GM18861 (cell line): ENCODE data around the gene AVL9.
"Not testable (repeated sequence)": the region's sequence is repeated elsewhere in the genome, so short reads cannot be mapped to it uniquely, and the experiment has no call there.

ENCODE experiments used
- ATAC-seq: cut with Tn5 transposase; IDR thresholded peaks from one replicate; pipeline ENCODE4 v1.9.1; 2021; ENCODE audit not compliant: unreplicated experiment

AVL9 gene

DNA sequence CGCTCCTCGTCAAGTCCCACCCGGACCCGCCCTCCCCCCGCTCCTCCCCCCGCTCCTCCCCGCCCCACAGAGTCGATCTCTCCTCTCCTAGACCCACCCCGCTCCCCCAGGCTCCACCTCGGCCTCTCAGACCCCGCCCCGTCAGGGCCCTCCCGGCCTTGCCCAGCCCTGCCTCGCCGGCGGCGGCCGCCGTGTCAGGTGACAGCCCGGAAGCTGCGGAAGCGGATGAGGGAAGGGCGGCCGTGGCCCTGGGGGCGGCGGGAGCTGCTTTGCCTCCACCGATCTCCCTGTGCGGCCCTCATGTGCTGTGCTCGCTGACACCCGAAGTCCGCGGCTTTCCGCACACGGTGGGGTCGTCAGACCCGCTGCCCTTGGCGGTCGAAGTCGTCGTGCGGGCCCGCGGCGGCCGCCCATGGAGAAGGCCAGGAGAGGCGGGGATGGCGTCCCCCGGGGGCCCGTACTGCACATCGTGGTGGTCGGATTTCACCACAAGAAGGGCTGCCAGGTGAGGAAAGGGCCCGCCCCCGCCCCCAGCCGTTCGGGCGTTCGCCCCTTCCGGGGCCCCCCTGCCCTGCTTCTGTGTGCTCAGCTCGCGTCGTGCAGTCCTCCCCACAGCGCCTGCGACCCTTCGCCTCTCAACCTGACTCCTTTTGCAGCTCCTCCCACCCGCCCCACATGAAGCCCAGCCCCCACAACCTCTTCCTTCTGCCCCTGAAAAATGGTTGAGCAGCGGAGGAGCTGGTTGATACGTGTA is at the start of gene AVL9:
TSS of gene AVL9 (plus strand) at position 192 of the 754 bp plus-strand sequence. CDS start at position 413, 221 bp downstream.
- ATAC-seq: peak; percentile 90

DNA sequence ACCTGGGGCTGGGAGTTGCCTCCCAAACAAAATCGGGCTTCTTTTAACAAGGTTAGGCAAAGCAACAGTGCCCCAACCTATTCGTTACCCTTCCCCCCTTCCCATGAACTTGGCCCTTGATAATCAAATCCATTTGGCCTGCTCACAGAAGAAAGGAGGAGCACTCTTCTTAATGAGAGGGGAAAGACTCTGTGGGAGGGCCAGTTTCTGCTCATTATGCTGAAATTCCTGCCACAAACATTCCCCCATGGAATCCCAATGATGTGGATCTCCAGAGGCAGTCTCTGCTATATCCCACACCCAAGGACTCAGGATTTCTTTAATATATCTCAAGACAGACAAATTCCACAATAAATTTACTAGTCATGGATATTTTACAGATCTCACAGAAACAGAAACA is 48.1 kb upstream of the AVL9 start:
- ATAC-seq: no peak

DNA sequence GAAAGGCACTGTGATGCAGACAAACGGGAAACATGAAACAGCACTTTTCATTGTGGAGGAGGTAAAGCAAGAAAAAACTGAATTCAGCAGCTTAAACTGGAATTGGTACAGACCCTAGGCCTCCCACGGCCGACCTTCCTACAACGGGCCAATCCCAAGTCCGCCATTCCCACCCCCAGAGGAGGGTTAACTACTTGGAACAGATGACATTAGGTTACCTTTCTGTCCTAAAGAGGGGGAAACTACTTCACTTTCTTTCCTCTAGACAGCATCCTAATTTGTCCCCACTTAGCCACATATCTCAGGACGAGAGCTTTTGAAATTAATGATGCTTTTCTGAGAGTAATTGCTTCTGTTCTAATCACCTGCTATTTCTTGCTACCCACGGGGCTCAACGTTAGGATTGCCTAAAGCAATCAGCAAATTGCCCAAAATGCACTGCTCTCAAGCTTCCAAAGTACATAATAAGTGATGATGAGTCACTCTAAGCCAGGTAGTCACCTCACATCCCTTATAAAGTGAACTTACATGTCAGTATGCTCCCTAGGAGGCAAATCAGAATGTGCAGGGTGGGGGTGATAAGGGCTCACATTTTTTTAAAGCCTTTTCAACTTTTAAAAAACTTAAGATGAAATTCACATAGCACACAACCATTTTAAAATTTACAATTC is 41.8 kb upstream of the AVL9 start:
- ATAC-seq: no peak

DNA sequence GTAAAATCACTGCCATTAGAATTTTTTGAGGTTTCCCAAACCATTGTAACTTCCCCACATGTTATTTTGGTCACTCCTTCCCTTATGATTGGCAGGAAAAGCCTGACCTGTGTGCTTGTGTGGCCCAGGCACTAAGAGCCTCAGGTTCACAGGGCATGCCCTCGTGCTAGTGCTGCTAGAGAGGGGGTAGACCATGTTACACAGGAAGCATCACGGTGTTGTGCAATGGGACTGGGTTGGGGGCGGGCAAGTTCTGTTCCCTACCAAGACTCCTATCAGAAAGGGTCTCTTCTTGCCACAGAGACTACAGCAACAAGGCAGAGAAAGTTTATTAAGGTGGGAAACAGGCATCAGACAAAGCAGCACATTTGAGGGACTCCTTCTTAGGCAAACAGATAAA is 37.3 kb upstream of the AVL9 start:
- ATAC-seq: no peak

DNA sequence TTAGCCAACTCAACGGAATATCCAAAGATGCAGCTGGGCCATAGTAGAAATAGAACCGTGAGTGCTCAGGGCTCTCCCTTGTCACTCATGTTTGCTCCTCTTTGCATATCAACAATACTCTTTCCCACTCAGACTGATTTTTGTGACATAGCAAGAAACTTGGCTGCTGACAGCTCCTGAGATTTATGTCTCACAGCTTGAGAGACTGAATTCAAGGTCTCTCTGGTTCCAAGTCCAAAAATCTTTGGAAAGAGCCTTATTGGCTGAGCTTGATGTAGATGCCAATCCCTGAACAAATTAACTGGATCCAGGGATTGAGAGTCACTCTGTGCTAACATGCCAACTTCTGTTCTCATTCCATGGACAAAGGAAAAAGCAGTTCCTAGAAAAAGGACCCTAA is 35.5 kb upstream of the AVL9 start:
- ATAC-seq: no peak

DNA sequence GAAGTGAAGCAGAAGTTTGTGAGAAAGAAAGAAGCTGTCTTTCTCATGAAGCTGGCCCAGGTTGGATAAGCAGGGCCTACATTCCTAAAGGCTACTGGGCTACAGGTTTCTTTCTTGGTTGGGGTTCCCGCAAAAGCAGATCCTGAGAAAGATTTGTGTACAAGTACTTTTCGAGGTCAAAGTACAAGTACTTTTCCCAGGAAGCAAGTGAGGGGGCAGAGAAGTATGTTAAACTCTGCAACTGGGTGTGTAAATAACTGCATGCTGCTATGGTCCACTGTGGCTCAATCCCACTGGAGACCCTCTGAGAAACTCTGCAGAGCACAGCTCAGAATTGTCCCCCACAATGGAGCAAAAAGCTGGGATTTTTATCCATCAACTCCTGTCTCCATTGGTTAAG is 33.8 kb upstream of the AVL9 start:
- ATAC-seq: no peak

DNA sequence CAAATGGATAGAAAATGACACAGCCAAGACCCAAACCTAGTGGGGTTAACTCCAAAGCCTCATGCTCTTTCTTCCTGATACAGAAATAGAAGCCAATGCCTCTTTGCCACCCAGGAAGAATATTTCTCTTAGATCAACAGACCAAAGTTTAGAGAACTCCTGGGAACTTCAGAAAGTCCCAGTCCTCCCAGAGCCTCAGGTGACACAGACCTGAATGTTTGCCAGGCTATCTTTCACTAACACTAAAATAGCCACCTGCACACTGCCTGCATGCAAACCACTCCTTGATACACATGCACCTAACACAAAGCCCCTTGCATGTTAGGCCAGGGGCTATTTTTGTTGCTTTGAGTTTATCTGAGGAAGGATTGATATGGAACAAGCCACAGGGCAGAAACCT is 32.8 kb upstream of the AVL9 start:
- no peak for ATAC-seq

DNA sequence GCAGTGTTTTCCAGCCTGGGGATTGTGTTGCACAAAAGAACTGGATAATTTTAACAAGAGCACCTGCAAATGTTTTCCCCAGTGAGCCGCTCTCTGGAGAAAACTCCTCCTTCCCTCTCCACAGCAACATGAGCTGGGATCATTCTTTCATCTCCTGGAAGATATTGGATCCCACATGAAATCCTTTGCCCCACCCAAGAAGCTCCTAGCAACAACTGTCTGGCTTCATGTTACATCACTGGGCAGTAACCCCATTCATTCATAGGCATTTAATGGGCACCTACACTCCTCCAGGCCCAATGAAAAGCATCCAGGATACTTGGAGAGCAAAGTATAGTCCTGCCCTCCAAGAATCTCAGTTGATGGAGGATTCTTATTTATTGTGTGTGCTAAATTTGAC is 32.3 kb upstream of the AVL9 start:
- ATAC-seq: no peak

DNA sequence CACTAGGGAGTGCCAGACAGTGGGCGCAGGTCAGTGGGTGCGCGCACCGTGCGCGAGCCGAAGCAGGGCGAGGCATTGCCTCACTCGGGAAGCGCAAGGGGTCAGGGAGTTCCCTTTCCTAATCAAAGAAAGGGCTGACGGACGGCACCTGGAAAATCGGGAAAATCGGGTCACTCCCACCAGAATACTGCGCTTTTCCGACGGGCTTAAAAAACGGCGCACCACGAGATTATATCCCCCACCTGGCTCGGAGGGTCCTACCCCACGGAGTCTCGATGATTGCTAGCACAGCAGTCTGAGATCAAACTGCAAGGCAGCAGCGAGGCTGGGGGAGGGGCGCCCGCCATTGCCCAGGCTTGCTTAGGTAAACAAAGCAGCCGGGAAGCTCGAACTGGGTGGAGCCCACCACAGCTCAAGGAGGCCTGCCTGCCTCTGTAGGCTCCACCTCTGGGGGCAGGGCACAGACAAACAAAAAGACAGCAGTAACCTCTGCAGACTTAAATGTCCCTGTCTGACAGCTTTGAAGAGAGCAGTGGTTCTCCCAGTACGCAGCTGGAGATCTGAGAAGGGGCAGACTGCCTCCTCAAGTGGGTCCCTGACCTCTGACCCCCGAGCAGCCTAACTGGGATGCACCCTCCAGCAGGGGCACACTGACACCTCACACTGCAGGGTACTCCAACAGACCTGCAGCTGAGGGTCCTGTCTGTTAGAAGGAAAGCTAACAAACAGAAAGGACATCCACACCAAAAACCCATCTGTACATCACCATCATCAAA is 30.5 kb upstream of the AVL9 start:
- ATAC-seq: not testable (repeated sequence)

DNA sequence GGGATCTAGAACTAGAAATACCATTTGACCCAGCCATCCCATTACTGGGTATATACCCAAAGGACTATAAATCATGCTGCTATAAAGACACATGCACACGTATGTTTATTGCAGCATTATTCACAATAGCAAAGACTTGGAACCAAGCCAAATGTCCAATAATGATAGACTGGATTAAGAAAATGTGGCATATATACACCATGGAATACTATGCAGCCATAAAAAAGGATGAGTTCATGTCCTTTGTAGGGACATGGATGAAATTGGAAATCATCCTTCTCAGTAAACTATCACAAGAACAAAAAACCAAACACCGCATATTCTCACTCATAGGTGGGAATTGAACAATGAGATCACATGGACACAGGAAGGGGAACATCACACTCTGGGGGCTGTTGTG is 25.3 kb upstream of the AVL9 start:
- ATAC-seq: not testable (repeated sequence)

DNA sequence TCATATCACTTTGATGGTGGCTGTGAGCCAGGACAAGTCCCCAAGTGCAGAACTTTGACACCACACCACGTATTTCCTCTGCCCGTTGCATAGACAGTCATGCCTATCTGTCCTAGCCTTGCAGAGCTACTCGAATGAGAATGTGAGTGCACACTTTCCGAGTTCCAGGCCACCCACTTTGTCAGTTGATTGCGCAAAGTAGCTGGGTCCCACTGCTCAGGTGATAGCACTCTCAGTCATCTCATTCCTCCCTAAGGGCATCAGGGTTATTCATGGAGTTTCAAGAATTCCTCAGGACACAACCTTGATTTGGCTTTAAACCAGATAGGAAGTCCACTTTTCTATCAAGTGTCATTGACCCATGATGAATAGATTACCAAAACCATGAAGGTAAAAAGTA is 24.4 kb upstream of the AVL9 start:
- no peak for ATAC-seq

DNA sequence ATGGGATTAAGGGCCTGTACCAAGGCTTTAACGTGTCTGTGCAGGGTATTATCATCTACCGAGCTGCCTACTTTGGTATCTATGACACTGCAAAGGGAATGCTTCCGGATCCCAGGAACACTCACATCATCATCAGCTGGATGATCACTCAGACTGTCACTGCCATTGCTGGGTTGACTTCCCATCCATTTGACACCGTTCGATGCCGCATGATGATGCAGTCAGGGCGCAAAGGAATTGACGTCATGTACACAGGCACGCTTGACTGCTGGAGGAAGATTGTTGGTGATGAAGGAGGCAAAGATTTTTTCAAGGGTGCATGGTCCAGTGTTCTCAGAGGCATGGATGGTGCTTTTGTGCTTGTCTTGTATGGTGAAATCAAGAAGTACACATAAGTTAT is 23.3 kb upstream of the AVL9 start:
- no peak for ATAC-seq

DNA sequence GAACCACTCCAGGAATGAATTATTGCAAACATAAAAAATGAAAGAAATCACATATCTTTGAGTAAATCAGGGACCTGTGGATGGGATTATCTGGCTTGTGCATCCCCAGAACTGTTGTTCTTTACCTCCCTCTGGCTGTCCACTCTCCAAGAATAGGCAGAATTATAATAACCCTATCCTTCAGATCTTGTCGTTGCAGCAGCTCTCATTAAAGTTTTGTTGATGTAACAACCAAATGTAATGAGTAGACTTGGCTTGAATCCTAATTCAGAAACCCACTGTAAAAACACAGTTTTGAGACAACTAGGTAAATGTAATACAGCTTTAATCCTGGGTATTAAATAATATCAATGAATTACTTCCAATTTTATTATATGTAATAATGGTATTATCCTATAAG is 21.3 kb upstream of the AVL9 start:
- ATAC-seq: no peak

DNA sequence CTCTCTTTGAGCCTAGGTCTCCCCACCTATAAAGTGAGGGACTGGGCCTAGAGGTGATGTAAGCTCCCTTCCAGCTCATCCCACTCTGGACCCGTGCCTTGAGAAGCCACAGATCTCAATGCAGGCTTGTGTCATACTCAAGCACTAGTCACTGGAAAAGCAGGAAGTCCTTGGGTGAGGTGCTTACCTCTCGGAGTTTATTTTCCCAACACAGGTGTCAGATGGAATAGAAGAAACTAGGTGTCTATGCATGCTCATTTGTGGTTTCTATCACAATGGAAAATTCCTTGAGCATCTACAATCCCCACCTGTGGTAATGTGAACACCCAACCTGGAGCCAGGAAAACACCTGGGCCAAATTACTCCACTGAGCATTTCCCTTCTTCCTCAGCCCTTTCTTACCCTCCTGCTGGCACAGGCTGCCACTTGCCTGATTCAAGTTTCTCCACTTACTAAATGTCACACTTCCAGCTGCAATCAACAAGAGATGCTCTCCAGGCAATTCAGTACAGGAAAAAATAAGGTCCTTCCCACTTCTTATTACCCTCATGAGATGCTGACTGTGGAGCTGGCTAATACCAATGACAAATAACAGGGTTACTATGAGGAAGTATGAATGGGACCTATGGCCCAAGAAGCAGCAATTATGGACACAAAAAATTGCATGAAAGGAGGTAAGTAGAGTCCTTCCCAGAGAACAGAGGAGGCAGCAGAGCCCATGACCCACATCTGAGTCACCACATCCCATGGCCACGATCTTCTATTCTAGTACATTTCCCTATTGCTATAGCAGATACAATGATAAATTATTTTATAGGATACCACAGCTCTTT is 18.3 kb upstream of the AVL9 start:
- no peak for ATAC-seq

DNA sequence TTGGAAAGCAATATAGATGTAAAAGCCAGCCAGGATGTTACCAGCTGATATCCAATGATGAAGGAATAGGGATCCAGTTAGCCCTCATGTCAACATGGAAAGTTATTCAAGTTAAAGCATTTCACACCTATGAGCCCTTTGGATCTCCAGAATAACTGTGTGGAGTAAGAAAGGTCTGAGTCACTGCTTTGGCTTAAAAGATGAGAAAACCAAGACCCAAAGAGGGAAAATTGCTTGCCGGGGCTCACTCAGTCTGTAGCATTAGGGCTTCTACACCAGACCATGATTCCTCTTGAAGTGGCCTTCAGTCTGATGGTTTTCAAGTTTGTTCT is 17.7 kb upstream of the AVL9 start:
- ATAC-seq: no peak

DNA sequence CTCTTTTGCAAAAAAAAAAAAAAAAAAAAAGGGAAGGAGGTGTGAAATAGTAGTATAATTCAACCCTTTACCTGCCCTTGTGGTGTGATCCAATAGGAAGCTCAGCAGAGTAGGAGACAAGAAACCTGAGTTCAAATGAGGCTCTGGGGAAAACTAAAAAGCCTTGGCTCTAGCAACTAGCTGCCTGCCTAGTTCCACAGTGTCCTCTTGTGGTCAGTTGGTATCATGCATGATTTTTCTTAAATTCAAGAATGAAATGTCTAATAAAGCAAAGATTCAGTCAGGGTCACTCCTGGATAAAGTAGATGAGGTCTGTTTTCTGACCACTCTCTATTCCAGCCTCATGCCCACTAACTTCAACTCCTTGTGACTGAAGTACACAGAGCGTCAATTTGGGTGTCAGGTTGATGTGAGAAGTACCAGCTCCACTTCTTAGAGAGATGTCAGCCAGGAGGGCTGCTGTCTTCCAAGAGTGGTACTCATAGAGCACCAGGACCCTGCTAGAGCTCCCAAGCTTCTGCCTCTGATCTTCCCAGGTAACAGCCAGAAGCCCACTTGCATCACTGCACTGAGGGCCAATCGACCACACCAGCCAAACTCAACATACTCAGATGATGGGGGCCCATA is 15.6 kb upstream of the AVL9 start:
- ATAC-seq: no peak

DNA sequence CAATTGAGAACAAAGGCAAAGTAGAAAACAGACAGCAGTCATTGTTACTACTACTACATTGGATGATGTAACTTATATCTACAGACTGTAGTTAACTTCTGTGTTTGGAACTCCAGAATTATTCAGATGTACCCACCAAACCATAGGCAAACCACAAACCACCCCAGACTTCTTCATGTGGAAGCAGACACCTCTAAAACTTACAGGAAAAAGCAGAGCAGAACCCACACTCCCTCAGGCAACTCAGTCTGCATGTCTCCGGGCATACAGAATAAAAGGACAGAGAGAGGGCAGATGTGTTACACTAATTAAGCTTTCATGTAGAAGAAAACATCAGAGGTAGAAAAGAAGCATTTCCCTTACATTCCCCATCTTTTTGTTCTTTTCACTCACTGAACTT is 14.1 kb upstream of the AVL9 start:
- no peak for ATAC-seq

DNA sequence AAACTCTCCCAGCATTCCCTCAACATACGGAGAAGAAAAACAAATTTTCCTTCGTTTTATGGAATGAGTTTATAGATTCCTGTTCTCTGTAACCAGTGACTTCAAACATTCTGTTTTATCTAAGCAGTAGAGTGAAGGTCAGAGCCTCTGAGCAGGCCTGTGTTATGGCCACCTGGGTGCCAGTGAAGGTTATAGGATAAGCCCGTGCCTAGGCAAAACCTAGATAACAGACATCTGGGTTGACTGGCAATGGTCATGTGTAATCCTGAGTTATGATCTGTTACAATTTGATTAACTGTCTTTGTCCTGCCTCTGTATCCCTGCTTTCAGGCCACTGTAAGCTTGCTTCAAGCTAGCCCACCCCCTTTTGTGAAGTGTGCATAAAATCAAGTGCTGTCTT is 13.4 kb upstream of the AVL9 start:
- ATAC-seq: no peak

DNA sequence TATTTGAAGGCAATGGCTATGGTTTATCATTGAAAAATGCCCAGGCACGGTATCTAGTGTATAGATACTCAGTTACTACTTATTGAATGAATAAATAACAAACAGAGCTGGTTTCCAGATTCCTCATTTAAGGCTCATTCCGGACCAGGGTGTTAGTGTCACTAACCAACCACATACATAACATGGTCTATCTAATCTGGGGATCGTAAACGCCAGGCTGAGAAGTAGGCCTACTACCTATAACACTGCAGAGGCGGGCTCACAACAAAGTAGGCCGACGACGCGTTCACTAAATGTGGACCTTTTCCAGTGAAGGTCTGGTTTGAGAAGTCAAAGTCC is 5.5 kb upstream of the AVL9 start:
- no peak for ATAC-seq

DNA sequence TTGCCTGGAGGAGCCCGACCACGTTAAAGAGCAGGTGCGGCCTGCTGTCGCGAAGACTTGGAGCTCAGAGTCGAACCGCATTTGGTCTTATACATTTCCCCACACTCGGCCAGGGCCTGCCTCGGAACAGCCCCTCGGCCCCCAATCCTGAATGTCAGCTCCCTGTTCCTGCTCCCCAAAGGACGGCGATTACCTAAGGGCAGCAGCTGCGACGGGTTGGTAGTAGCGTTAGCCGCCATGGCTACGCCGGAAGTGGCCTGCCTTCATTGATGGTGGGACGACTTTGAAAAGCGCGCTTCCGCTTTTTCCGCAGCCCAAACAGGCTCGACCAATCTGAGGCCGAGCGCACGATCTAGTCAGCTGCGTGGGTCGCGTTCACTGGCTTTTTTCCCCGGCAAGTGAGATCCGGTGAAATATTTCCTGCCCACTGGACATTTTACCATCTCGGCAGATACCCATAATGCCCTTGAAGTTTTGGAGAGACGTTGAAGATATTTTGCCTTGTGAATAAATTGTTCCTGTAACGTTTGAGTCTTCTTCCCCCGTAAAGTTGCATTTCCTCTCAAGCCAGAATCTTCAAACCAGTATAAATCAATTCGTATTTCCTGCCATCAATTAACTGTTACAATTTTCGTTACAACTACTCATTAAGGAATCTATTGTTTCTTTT is 5.0 kb upstream of the AVL9 start, which contains the start of gene LSM5:
TSS of gene LSM5 (minus strand) at position 254 of the 670 bp plus-strand sequence. CDS start at position 239, 15 bp downstream.
- peak; percentile 88 for ATAC-seq
